Non-pigmented ciliary epithelial cell (primary cell): ENCODE results near the gene CTU1.

Experiments
- DNase-seq: peaks from one replicate; pipeline ENCODE4 v3.0.0-alpha.2; 2010; ENCODE audit warnings: low read depth

CTU1 gene

GRCh38 chr19:51131780-51132680 is 23.8 kb upstream of the CTU1 start:
- DNase-seq, result no peak

- no peak for DNase-seq
These were observed 21.5 kb upstream of the CTU1 start for GRCh38 chr19:51129716-51130115.

- no peak for DNase-seq
These were observed 20.0 kb upstream of the CTU1 start for GRCh38 chr19:51128227-51128626.

GRCh38 chr19:51127755-51128154 is 19.5 kb upstream of the CTU1 start:
- DNase-seq, result no peak

- no peak for DNase-seq
These were observed 18.8 kb upstream of the CTU1 start for GRCh38 chr19:51127032-51127431.

GRCh38 chr19:51125421-51126075 is 17.3 kb upstream of the CTU1 start:
- DNase-seq, result no peak

- no peak for DNase-seq
These were observed 16.5 kb upstream of the CTU1 start, which contains the start of gene SIGLEC9 for GRCh38 chr19:51124729-51125128. Gene SIGLEC9 (plus strand): TSS chr19:51124906. CDS start chr19:51124975, 69 bp downstream.

GRCh38 chr19:51124216-51124615 is 16.0 kb upstream of the CTU1 start:
- DNase-seq, result no peak

GRCh38 chr19:51123802-51124201 is 15.6 kb upstream of the CTU1 start:
- no peak for DNase-seq

- DNase-seq, result no peak
These were observed 15.2 kb upstream of the CTU1 start for GRCh38 chr19:51123381-51123800.

GRCh38 chr19:51122112-51122981 is 14.1 kb upstream of the CTU1 start:
- no peak for DNase-seq

- DNase-seq, result no peak
These were observed 13.0 kb upstream of the CTU1 start for GRCh38 chr19:51121257-51121656.

- DNase-seq, result no peak
These were observed 12.0 kb upstream of the CTU1 start for GRCh38 chr19:51120160-51120559.

- DNase-seq, result no peak
These were observed 11.4 kb upstream of the CTU1 start for GRCh38 chr19:51119611-51120010.

GRCh38 chr19:51119101-51119500 is 10.9 kb upstream of the CTU1 start:
- no peak for DNase-seq

GRCh38 chr19:51116736-51117286 is 8.6 kb upstream of the CTU1 start:
- DNase-seq, result no peak

- DNase-seq, result no peak
These were observed 6.0 kb upstream of the CTU1 start for GRCh38 chr19:51114087-51114729.

GRCh38 chr19:51111606-51112005 is 3.4 kb upstream of the CTU1 start:
- DNase-seq, result no peak

- DNase-seq, result no peak
These were observed 2.4 kb upstream of the CTU1 start for GRCh38 chr19:51110666-51110971.

GRCh38 chr19:51108805-51109146 is 567 bp upstream of the CTU1 start:
- no peak for DNase-seq

GRCh38 chr19:51107406-51108065 is 673 bp downstream of the CTU1 start:
- DNase-seq, result no peak
